Fibroblast of pulmonary artery (primary cell): ENCODE data around the gene SRRM4.

Experiments
- DNase-seq: peaks from one replicate; pipeline ENCODE4 v3.0.0-alpha.2; 2010; ENCODE audit warnings: low read depth
- H3K4me3 ChIP-seq: replicated peaks from 2 replicates; pipeline ENCODE4 v1.5.1; 2011; ENCODE audit warnings: low read depth, mild to moderate bottlenecking, control low read depth, low read length, moderate library complexity
- CTCF ChIP-seq: IDR thresholded peaks from 2 replicates; pipeline ENCODE4 v1.5.1; 2011; ENCODE audit warnings: mild to moderate bottlenecking, control low read depth, low read length, inconsistent platforms; ENCODE audit errors: missing control alignments

SRRM4 gene

DNA sequence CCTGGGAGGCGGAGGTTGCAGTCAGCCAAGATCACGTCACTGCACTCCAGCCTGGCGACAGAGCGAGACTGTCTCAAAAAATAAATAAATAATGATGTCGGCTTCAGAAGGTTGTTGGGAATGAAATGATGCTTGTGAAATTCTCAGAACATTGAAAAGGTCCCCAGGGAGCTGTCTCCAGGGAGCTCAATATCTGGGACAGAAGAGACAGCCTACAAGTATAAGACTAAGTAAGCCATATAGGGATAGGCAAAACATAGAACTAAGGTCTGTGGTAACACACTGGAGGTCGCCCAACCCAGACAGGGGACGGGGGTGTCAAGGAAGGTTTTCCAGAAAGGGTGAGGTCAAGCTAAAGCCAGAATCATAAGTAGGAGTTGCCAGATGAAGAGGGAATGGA, 167.9 kb downstream of the SRRM4 start:
- DNase-seq: no peak
- no peak overlapping the region for H3K4me3 ChIP-seq
- no peak for TF ChIP-seq CTCF

GRCh38 chr12:119151445-119152026, 170.2 kb downstream of the SRRM4 start:
- no peak for TF ChIP-seq CTCF
- no peak overlapping the region for H3K4me3 ChIP-seq
- DNase-seq: peak; percentile 14

DNA sequence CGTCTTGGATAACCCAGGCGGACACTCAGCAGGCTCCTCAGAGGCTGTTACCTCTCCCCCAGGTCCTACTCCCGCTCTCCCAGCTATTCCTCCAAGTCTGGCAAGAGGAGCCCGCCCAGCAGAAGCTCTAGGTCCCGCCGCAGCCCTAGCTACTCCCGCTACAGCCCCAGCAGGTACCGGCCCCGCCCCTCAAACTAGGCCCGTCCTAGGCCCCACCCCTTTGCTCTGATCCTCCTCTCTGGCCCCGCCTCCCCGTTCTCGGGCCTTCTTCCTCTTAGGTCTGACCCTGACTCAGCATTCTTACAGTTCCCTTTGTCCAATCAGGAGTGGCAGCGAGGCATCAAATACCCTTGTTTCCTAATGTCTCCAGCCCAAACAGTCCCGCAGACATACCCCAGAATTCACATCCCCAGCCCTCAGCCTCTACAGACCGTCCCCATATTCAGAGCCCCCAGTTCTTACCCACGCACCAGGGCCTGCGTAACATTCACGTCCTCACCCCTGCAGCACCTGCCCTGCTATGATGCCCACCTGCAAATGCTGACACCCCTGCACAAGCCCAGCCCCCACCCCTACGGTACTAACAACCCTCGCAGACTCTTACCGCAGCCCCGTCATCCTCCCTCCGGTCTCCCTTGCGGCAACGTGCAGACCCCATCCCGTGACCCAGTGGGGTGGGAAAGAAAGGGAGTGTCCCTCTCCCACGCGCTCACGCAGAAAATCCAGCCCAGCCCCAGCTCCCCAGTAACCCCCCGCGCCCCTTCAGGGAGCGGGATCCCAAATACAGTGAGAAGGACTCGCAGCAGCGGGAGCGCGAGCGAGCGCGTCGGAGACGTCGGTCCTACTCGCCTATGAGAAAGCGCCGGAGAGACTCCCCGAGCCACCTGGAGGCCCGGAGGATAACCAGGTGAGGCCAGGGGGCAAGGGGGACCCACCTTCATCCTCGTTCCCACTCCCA, 172.4 kb downstream of the SRRM4 start:
- no peak overlapping the region for H3K4me3 ChIP-seq
- DNase-seq: peak; percentile 40
- no peak for TF ChIP-seq CTCF

GRCh38 chr12:119154435-119154818, 173.1 kb downstream of the SRRM4 start:
- no peak overlapping the region for H3K4me3 ChIP-seq
- DNase-seq: no peak
- no peak for TF ChIP-seq CTCF

DNA sequence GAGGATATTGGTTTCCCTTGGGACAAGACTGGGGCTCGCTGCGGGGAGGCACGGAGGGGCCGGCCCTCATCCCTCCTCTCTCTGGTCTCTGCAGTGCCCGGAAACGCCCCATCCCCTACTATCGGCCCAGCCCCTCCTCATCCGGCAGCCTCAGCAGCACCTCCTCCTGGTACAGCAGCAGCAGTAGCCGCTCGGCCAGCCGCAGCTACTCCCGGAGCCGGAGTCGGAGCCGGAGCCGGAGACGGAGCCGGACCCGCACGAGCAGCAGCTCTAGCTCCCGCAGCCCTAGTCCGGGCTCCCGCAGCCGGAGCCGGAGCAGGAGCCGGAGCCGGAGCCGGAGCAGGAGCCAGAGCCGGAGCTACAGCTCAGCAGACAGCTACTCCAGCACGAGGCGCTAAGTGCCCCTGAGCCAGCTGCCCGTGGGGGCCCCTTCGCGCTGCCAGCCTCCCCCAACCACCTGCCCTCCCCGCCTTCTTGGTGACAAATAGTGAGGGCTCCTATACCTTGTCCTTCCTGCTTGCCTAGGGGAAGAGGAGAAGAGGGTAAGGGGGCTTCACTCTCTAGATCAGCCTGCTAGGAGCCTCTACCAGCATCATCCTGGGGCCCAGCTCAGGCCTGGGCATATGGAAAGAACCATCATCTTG, 175.2 kb downstream of the SRRM4 start:
- H3K4me3 ChIP-seq: no peak overlapping the region
- no peak for TF ChIP-seq CTCF
- DNase-seq: no peak

GRCh38 chr12:119157528-119157927, 176.2 kb downstream of the SRRM4 start:
- no peak overlapping the region for H3K4me3 ChIP-seq
- no peak for DNase-seq
- TF ChIP-seq CTCF: no peak
